Midbrain (tissue), 1 donor: Measurements from ENCODE around the gene FICD.
"Not testable (repeated sequence)": the region's sequence is repeated elsewhere in the genome, so short reads cannot be mapped to it uniquely, and the experiment has no call there.

Experiments used
- DNase-seq: peaks from one replicate; lab custom pipeline; 2025; lab: John Stamatoyannopoulos, UW

FICD gene

DNA sequence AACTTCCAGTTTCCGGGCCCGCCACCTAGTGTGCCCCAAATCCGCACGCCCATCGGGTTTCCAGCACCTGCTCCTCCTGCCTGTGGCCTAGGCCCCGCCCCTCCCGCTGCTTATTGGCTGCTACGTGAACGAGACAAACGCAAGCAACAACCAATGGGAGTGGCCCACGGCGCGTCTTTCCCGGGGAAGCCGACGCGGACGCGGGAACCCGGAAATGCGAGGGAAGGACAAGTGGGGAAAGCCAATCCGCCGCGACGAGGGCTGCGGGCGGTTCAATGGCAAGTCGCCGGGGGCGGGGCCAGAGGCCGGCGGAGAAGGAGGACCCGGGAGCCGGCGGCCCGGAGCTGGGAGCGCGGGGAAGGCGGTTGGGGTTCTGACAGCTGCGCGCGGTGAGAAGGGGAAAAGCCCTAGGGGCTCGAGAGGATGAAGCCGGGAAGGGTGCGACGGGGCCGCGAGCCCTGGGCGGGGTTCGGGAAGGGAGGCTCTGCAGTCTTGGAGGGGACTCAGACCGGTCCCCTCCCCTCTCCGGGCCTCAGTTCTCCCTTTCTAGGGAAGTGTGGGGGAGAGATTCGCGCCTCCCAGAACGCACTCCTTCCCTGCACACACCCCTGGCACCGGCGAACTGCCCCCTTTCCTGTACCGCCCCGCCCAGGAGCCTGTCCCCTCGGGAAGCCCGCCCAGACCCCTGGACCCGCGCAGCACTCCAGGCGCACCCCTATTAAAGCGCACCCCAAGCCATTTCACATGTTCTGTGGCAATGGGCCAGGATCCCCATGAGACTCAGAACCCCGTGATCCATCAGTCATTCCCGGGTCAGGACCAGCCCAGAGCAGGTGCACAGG lies at the start of gene FICD:
Gene FICD, plus strand, starts transcription at position 305 of the 842 bp plus-strand sequence. CDS start 1,696 bp downstream, outside the sequence.
- peak; percentile 100 for DNase-seq

DNA sequence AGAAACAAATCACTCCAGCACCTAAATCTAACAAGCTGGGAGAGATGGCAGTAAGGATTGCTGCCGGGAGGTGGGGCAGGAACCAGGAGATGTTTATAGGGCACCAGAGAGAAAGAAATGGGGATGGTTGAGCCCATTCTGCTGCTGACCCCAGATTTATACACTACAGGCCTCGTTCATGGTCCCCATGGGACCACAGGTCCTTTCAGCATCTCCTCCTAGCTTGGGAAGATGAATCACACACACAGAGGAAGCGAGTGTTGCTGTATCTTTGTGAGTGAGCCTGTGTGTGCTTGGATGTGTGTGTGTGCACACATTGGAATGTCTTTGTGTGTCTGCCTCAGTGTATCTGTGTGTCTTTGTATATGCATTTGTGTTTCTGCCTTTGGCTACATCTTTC lies 49.7 kb upstream of the FICD start:
- no peak for DNase-seq

DNA sequence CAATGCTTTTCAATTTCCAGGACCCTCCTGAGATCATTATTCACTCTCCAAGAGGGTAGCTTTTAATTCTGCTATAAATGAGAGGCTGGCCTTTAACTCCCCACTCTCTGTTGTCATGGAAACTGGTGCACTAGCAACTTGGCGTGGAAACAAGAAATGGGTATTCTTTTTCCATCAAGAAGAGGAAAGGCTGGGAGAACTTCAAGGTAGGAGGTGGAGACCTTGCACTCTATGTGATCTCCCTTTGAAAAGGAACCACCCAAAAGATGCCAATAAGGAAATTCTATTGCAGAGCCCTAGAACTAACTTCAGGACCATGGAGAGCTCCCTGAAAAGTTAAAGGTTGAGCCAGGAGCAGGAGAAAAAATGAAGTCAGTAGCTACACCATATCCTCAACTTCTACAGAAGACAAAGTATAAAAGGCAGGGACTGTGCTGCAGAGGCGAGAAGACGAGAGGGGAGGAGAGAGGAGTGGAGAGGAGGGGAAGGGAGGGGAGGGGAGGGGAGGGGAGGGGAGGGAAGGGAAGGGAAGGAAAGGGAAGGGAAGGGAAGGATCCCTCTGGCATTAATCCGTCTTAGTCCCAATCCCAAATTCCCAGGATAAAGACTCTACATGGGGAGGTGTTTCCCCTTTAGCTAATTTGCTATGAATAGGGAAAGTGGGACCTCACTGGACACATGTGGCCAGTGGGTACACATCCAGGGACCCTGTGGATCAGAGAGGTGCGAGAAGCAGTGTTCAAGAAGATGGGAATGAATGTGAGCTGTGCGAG lies 46.7 kb upstream of the FICD start:
- DNase-seq, result no peak

- DNase-seq, result no peak
Measured at GRCh38 chr12:108473400-108474055, 41.5 kb upstream of the FICD start.

DNA sequence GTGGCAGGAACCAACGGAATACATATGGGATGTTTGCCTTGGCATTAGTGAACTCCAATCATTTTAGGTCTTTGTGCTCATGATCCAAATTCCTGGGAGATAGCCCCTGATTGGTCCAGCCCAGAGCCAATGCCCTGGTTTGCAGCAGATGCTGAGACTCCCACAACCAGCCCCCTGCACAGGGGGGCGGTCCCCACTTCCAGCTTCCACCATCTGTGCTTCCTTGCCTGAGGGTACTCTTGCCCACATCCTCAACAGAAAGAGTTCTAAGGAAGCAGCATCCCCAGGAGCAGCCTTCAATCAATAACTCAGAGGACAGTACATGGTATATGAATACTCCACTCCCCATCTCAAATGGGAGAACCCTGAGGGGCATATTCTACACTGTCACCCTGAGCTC lies 39.7 kb upstream of the FICD start:
- no peak for DNase-seq

DNA sequence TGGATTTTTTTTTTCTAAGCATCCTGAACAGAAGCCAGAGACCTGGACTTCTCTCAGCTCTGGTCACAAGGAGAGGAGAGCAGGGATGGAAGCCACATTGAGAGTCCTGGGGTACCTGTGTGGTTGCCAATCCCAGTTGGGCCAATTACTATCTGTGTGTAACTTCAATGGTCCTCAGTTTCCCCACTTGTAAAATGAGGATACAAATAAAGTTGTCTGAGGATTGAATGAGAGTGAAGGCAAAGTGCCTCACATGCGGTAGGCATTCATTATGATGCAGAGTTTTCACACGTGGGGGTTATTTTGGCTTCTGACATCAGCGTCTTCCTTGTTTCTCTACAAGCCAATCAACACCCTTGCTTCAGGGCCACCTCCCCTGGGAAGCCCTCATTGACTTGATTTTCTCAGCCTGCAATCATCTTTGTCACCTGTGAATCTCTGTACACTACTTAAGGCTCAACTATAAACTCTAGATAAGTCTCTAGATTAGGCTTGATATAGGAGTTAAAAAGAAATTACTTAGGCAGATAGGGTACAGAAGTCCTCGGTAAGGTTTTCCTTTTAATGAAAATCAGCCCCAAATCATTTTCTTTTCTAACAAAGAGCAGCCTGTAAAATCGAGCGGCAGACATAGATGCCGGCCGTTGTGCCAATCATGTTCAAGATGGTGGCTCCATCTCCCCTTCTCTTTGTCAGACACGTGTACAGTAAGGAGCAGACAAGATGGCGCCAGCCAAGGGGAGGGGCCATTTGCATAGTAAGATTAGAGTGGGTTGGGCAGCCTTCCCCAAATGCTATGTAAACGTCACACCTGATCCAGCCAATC lies 37.8 kb upstream of the FICD start:
- DNase-seq, result no peak

DNA sequence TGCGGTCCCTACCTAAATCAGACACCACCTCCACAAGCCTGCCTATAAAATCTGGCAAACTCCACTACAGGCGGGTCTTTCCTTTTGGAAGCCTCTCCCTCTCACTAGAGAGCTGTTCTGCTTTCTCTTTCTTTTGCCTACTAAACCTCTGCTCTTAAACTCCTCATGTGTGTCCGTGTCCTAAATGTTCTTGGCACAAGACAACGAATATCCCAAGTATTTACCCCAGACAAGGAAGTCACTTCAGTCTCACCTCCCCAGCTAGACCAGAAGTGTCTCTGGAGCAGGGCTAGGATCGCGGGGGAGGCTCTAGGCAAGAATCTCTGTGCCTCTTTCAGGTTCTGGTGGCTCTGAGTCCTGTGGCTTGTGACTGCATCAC lies 37.2 kb upstream of the FICD start:
- no peak for DNase-seq

DNA sequence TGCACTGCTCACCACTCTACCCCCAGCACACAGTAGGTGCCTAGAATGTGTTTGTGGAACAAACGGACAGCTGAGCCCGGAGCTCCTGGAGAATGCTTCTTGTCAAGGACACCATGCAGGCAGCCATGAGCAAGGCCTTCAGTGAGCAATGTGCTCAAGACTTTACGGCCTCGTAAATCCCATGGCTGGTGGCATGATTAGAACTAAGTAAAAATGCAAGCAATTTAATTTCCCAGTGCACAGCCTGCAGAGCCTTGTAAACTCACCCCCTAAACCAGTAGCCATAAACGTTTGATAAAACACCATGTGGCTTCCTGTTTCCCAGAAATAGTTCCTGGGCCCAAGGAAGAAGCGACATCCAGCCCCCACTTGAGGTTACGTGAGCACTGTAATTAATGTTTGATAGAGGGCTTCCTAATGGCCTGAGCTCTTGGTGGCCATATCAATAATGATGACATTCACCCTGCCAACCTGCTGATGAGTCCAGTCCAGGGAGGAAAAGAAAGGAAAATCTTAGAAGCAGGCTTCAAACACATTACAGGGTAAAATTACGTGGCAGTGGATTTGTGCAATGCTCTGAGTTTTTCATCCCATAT lies 36.4 kb upstream of the FICD start:
- DNase-seq, result no peak

DNA sequence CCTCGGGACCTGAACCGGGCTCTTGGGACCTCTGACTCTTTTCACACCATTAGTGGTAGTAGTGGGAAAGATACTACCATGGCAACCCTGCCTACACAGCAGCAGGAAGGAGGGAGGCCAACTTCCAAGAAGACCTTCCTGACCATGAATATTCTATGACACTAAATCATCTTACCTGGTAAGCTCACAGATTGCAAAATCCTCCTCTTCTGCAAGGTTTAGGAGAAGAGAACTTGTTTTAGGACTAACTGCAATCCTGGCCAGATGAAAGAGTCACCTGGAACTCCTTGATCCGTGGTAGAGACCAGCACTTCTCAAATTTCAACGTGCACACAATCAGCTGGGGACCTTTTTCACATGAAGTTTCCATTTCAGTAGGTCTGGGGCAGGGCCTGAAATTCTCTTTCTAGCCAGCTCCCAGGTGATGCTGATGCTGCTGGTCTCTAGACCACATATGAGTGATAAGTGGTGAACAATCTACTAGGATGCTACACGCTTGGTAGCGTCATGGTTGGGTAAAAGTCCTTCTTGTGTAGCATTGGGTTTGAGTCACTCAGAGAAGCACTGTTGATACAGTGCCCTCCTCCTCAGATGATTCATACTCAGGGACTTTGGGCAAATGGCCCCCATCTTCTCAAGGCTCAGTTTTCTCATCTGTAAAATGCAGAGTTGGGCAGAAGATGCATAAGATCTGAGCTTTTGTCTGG lies 35.6 kb upstream of the FICD start:
- DNase-seq, result no peak

GRCh38 chr12:108482717-108483212 lies 32.3 kb upstream of the FICD start:
- no peak for DNase-seq

DNA sequence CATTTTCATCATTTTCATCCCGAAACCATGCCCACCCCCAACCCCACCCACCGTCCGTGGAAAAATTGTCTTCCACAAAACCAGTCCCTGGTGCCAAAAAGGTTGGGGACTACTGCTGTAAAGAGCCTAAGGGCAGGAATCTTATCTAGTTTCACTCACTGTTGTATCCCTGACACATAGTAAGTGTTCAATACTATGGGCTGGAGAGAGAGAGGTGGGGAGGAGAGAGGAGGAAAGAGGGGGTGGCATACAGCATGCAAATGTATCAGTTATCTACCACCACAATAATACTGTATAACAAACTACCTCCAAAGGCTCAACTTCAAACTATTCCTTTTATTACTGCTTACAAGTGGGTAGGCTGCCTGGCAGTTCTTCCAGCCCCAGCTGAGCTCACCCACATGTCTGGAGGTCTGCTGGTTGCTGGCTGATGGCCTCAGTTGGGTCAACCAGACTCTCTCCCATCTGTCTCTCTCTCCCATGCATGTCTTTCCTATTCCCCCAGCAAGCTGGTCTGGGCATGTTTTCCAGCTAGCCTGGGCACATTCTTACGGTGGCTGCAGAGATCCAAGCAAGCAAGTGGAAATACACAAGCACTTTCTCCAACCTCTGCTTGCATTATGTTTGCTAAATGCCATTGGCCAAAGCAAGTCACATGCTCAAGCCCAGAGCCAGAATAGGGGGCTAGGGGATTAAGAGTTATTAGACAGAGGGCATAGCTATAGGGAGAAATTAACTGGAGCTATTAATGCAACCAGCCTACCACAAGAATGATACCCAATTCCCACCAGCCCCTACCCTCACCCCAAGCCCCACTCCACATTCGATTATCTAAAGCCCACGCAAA lies 31.6 kb upstream of the FICD start:
- no peak for DNase-seq

DNA sequence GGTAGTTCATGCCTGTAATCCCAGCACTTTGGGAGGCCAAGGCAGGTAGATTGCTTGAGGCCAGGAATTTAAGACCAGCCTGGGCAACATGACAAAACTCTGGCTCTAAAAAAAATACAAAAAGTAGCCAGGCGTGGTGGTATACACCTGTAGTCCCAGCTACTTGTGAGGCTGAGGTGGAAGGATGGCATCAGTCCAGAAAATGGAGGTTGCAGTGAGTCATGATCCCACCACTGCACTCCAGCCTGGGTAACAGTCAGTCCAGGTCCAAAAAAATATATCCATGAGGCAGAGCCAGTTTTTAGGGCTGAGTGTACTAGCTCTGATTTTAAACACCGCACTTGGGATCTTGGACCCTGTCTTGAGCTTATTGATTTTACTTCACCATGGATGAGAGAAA lies 30.6 kb upstream of the FICD start:
- DNase-seq, result no peak

- DNase-seq, result no peak
Measured at GRCh38 chr12:108484845-108485244, 30.2 kb upstream of the FICD start.

DNA sequence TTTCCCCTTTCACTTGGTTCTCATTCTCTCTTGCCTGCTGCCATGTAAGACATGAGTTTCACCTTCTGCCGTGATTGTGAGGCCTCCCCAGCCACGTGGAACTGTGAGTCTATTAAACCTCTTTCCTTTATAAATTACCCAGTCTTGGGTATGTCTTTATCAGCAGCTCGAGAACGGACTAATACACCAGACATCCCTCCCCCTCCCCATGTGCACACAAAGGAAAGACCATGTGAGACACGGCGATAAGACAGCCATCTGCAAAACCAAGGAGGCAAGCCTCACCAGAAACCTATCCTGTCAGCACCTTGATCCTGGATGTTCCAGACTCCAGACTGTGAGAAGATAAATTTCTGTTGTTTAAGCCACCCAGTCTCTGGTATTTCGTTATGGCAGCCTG lies 29.7 kb upstream of the FICD start:
- not testable (repeated sequence) for DNase-seq

DNA sequence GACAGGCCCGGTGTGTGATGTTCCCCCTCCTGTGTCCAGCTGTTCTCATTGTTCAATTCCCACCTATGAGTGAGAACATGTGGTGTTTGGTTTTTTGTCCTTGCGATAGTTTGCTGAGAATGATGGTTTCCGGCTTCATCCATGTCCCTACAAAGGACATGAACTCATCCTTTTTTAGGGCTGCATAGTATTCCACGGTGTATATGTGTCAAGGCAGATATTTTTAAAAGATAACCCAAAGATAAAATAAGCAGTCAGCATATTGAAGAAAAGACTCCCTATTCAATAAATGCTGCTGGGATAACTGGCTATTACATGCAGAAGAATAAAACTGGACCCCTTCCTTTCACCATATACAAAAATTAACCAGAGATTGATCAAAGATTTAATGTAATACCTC lies 28.0 kb upstream of the FICD start:
- not testable (repeated sequence) for DNase-seq

- no peak for DNase-seq
Measured at GRCh38 chr12:108491256-108491655, 23.8 kb upstream of the FICD start.

DNA sequence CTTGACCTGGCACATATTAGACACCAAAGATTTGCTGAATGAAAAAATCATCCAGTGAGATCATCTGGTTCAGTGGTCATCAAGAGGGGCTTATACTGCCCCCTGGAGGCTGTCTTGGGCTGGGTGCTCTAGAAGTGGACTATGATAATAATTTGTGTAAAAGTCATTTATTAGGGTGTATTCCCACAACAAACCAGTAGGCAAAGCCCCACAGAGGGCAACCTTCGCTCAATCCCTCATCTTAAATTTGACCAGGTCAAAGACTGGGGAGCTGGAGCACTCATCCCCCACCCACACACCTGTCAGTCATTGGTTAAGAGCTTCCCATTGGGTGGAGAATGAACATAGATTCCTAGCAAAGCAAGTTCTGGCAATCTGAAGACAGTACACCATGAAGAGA lies 20.0 kb upstream of the FICD start:
- no peak for DNase-seq

DNA sequence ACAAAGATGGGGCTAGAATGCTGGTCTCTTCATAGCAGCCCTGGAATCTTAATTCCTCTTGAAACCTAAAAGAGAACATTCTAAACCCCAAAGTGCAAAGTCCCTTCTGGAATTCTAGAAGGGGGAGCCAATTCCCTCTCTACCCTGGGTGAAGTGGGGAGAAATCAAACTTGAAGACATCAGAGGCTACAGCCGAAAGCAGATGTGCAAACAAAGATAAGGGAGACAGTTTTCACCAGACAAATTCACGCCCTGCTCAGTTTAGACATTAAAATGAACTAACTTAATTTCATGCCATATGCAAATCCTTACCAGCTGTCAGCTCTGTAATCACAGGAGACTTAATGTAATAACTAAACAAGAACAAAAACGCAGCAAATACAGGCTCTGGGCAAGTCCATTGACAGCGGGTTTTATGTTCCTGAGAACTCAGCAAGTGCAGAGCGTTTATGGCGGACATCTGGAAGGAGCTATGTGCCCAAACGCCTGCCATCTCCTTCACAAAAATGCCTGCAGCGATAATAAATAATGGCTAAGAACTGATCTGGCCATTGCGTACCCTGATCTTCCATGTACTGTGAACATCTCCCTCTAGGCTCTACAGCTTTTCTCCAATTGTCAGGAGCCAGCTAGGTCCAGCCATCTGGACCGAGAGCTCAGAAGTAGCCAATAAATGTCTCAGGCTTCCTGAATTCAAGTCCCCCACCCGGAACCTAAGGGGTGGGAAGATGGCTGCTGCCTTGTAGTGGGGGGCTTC lies 19.1 kb upstream of the FICD start:
- no peak for DNase-seq

DNA sequence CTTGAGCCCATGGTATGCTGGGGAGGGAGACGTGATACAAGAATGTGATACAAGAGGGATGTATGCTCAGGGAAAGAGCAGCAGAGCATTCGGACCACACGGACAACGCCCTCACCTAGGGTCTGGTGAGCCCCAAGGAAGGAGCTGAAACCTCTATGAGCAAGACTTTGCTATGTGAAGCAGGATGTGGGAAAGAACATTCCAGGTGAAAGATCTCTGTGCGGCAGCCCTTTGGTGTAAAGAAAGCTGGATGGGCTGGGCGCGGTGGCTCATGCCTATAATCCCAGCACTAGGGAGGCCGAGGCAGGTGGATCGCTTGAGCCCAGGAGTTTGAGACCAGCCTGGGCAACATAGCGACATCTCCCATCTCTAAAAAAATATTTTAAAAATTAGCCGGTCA lies 16.9 kb upstream of the FICD start:
- no peak for DNase-seq
